PC-9 (cell line): ENCODE measurements around the gene SPAG7. TPM values are rescaled to one million over a fixed set of nuclear protein-coding genes. Genes with fewer than 3 reads are reported as not detected.

Source experiments
- BruUV-seq: library from RNA; stranded (reverse); fragments of 400-500 nt; replicated peaks from 2 replicates; lab custom pipeline; 2021; lab: Mats Ljungman, UMichigan
- CTCF ChIA-PET: fragments of 300-600 bp; sonication (Branson Sonifier 250); formaldehyde crosslinking; loops from one replicate; lab custom pipeline; 2022; ENCODE audit warnings: antibody characterized with exemption; lab: Charles Lee
- POLR2A ChIA-PET: fragments of 300-600 bp; sonication (Branson Sonifier 250); formaldehyde crosslinking; loops from one replicate; lab custom pipeline; 2022; ENCODE audit warnings: antibody characterized with exemption; ENCODE audit not compliant: unreplicated experiment; lab: Charles Lee
- DNase-seq, 2 experiments: peaks; one replicate each; pipeline versions ENCODE4 v3.0.0 to v3.0.0-alpha.2; 2015 to 2022; ENCODE audit warnings: mixed read lengths in 1 of 2
- H2AFZ ChIP-seq: fragments of 200-600 bp; sonication (generic); 2 replicates; pipeline ENCODE4 v1.8.1; 2017; ENCODE audit warnings: antibody characterized with exemption
- H3F3A ChIP-seq: fragments of 200-600 bp; sonication (generic); 2 replicates; pipeline ENCODE4 v1.8.1; 2017; ENCODE audit warnings: antibody characterized with exemption, mild to moderate bottlenecking, low read depth; ENCODE audit not compliant: insufficient read depth
- H3K27ac ChIP-seq: fragments of 200-600 bp; sonication (generic); 2 replicates; pipeline ENCODE4 v1.6.1; 2016; ENCODE audit warnings: mixed run types
- H3K27me3 ChIP-seq: fragments of 200-600 bp; sonication (generic); 2 replicates; pipeline ENCODE4 v1.6.1; 2016; ENCODE audit warnings: low read depth, mixed run types; ENCODE audit not compliant: insufficient read depth
- H3K36me3 ChIP-seq: fragments of 200-600 bp; sonication (generic); 2 replicates; pipeline ENCODE4 v1.6.1; 2016; ENCODE audit warnings: low read depth, mixed run types
- H3K4me1 ChIP-seq: fragments of 200-600 bp; sonication (generic); replicated peaks from 2 replicates; pipeline ENCODE4 v1.6.1; 2016; ENCODE audit warnings: mixed run types; ENCODE audit not compliant: insufficient read depth
- H3K4me2 ChIP-seq: fragments of 200-600 bp; sonication (generic); 2 replicates; pipeline ENCODE4 v1.6.1; 2017; ENCODE audit warnings: mixed run types
- H3K4me3 ChIP-seq: fragments of 200-600 bp; sonication (generic); 2 replicates; pipeline ENCODE4 v1.6.1; 2016; ENCODE audit warnings: mixed run types
- H3K79me2 ChIP-seq: fragments of 200-600 bp; sonication (generic); 2 replicates; pipeline ENCODE4 v1.6.1; 2017; ENCODE audit warnings: low read depth, mixed run types
- H3K9me2 ChIP-seq: fragments of 200-600 bp; sonication (generic); 2 replicates; pipeline ENCODE4 v1.8.1; 2017; ENCODE audit warnings: mild to moderate bottlenecking; ENCODE audit not compliant: insufficient read depth
- H3K9me3 ChIP-seq: fragments of 200-600 bp; sonication (generic); 2 replicates; pipeline ENCODE4 v1.8.1; 2016; ENCODE audit warnings: low read depth; ENCODE audit not compliant: insufficient read depth
- H4K20me1 ChIP-seq: fragments of 200-600 bp; sonication (generic); 2 replicates; pipeline ENCODE4 v1.8.1; 2017; ENCODE audit not compliant: insufficient read depth
- CTCF ChIP-seq: fragments of 200-600 bp; sonication (generic); conservative IDR thresholded peaks from 2 replicates; pipeline ENCODE4 v1.6.1; 2017; ENCODE audit warnings: mixed run types, antibody characterized with exemption, mild to moderate bottlenecking, moderate library complexity
- EZH2 ChIP-seq: fragments of 200-600 bp; sonication (generic); IDR thresholded peaks from 2 replicates; pipeline ENCODE4 v1.8.0; 2017; ENCODE audit warnings: antibody characterized with exemption, low read depth
- intact Hi-C: fragments of 100-400 bp; cut with micrococcal nuclease; formaldehyde crosslinking; loops from one replicate; pipeline ENCODE4 v1.10.0; 2022; ENCODE audit not compliant: unreplicated experiment
- total RNA-seq: library from RNA; stranded (reverse); gene quantifications from 2 replicates; pipeline ENCODE4 v1.2.3, GENCODE V29; 2021

The SPAG7 gene
- total RNA-seq, 1 experiment from 2014 or later, result 40.4 TPM

DNA sequence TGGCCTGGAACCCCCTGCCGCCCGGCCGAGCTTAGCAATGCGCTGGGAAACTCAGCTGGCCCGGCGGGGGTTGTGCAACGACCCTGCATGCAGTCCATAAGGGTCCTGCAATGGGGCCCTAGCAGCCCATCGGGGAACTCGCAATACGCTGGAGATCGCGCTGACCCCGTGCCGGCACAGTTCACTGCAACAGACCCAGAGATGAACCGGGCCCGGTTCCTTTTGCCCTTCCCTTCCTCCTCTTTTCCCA, 28.1 kb downstream of the SPAG7 start:
- peaks cover 58% of the 10 kb centered on the region for H3K79me2 ChIP-seq
- BruUV-seq, result no TSS peak
- H3K36me3 ChIP-seq, result peaks cover 18% of the 10 kb centered on the region
- POLR2A ChIA-PET, result interaction anchor here (0.6 to 2.3 kb wide), 4 partner anchors 9 to 47 kb away, joined by 3 to 20 read pairs (median 16); partner anchors contain the start of genes PFN1 and SPAG7
- no peaks in the 10 kb centered on the region for H3K9me2 ChIP-seq
- peaks cover 24% of the 10 kb centered on the region for H3K4me1 ChIP-seq
- no peaks in the 10 kb centered on the region for H3K9me3 ChIP-seq
- CTCF ChIA-PET, result interaction anchor here (0.7 kb wide), 1 partner anchor 16 kb away, joined by 6 read pairs; no protein-coding TSS in a partner anchor
- peak overlapping the region; percentile 92 for H2AFZ ChIP-seq
- H3F3A ChIP-seq, result peaks cover 61% of the 10 kb centered on the region
- no peaks in the 10 kb centered on the region for H3K27me3 ChIP-seq
- TF ChIP-seq CTCF, result no peak
- no peak for TF ChIP-seq EZH2
- DNase-seq, result no peak
- intact Hi-C loops, result loop anchor here (1.0 kb wide), 1 partner anchor 30 kb away; no protein-coding TSS in a partner anchor
- H3K27ac ChIP-seq, result peak overlapping the region; percentile 87
- H3K4me3 ChIP-seq, result peak overlapping the region; percentile 93
- peak overlapping the region; percentile 100 for H3K4me2 ChIP-seq
- peaks cover 8% of the 10 kb centered on the region for H4K20me1 ChIP-seq

- peak overlapping the region; percentile 100 for H3K4me2 ChIP-seq
- H3K9me2 ChIP-seq, result no peaks in the 10 kb centered on the region
- peak overlapping the region; percentile 93 for H3K4me3 ChIP-seq
- H3K9me3 ChIP-seq, result no peaks in the 10 kb centered on the region
- peaks cover 18% of the 10 kb centered on the region for H3K36me3 ChIP-seq
- CTCF ChIA-PET, result interaction anchor here (0.6 to 0.7 kb wide), 2 partner anchors 16 to 156 kb away, joined by 3 to 6 read pairs; no protein-coding TSS in a partner anchor
- TF ChIP-seq CTCF (no peak), EZH2 (no peak)
- peak overlapping the region; percentile 87 for H3K27ac ChIP-seq
- H3F3A ChIP-seq, result peaks cover 61% of the 10 kb centered on the region
- peaks cover 4% of the 10 kb centered on the region for H4K20me1 ChIP-seq
- intact Hi-C loops, result loop anchor here (1.0 kb wide), 1 partner anchor 30 kb away; no protein-coding TSS in a partner anchor
- H3K79me2 ChIP-seq, result peaks cover 52% of the 10 kb centered on the region
- H3K4me1 ChIP-seq, result peaks cover 30% of the 10 kb centered on the region
- POLR2A ChIA-PET, result interaction anchor here (2.3 kb wide), 1 partner anchor 28 kb away, joined by 19 read pairs; the partner anchor contains the start of gene SPAG7
- no peak for DNase-seq
- peak overlapping the region; percentile 92 for H2AFZ ChIP-seq
- BruUV-seq, result TSS peak; percentile 5
- H3K27me3 ChIP-seq, result no peaks in the 10 kb centered on the region
These were observed 28.7 kb downstream of the SPAG7 start for GRCh38 chr17:4938688-4939545.

GRCh38 chr17:4938069-4938491, 29.5 kb downstream of the SPAG7 start:
- H3K36me3 ChIP-seq, result peaks cover 12% of the 10 kb centered on the region
- POLR2A ChIA-PET, result no interaction called here
- TF ChIP-seq CTCF (no peak), EZH2 (no peak)

More at GRCh38 chr17:4938069-4938491, 29.5 kb downstream of the SPAG7 start:
- Histone ChIP-seq H3K4me2 (peak overlapping the region; percentile 100), H2AFZ (no peak overlapping the region), H3K79me2 (peaks cover 44% of the 10 kb centered on the region), H4K20me1 (no peaks in the 10 kb centered on the region; the same call in 1 of the 2 replicates), H3K27me3 (no peaks in the 10 kb centered on the region), H3F3A (peaks cover 53% of the 10 kb centered on the region), H3K4me3 (no peak overlapping the region; the same call in 1 of the 2 replicates), H3K4me1 (peaks cover 31% of the 10 kb centered on the region), H3K27ac (no peak overlapping the region), H3K9me2 (no peaks in the 10 kb centered on the region), H3K9me3 (no peaks in the 10 kb centered on the region)
- BruUV-seq, result no TSS peak
- CTCF ChIA-PET, result no interaction called here
- no peak for DNase-seq
- intact Hi-C loops, result no loop called here
